CD1c-positive myeloid dendritic cell (primary cell): ENCODE data around the gene INTS15.

Experiments
- DNase-seq: peaks from one replicate; pipeline ENCODE4 v3.0.0-alpha.2; 2016; ENCODE audit errors: extremely low spot score

INTS15 gene

GRCh38 chr7:6589829-6590644 lies at the start of gene INTS15:
Gene INTS15, plus strand, starts transcription at chr7:6590021. Its CDS starts 263 bp downstream, at chr7:6590284.
- peak; percentile 93 for DNase-seq

- no peak for DNase-seq
These were observed 47.5 kb upstream of the INTS15 start for GRCh38 chr7:6542368-6542767.

- peak; percentile 77 for DNase-seq
These were observed 44.3 kb upstream of the INTS15 start for GRCh38 chr7:6545398-6546126.

- DNase-seq = no peak
These were observed 43.1 kb upstream of the INTS15 start for GRCh38 chr7:6546498-6547251.

- DNase-seq = no peak
These were observed 42.4 kb upstream of the INTS15 start for GRCh38 chr7:6547400-6547799.

GRCh38 chr7:6551016-6551511 lies 38.8 kb upstream of the INTS15 start, which contains the start of gene GRID2IP:
Gene GRID2IP, minus strand, starts transcription at chr7:6551461. Its CDS starts 25 bp downstream, at chr7:6551436.
- DNase-seq = no peak

- DNase-seq = peak; percentile 82
These were observed 36.3 kb upstream of the INTS15 start for GRCh38 chr7:6553448-6554044.

- no peak for DNase-seq
These were observed 35.0 kb upstream of the INTS15 start for GRCh38 chr7:6554848-6555247.

GRCh38 chr7:6556196-6556595 lies 33.6 kb upstream of the INTS15 start:
- no peak for DNase-seq

- peak; percentile 78 for DNase-seq
These were observed 31.0 kb upstream of the INTS15 start for GRCh38 chr7:6558837-6559236.

- DNase-seq = no peak
These were observed 29.9 kb upstream of the INTS15 start for GRCh38 chr7:6559896-6560295.

GRCh38 chr7:6562106-6562505 lies 27.7 kb upstream of the INTS15 start:
- DNase-seq = no peak

- DNase-seq = no peak
These were observed 25.7 kb upstream of the INTS15 start for GRCh38 chr7:6563936-6564770.

- DNase-seq = no peak
These were observed 24.2 kb upstream of the INTS15 start for GRCh38 chr7:6565655-6566054.

- no peak for DNase-seq
These were observed 21.9 kb upstream of the INTS15 start for GRCh38 chr7:6567886-6568285.

GRCh38 chr7:6571160-6571779 lies 18.6 kb upstream of the INTS15 start:
- DNase-seq = peak; percentile 30

- DNase-seq = no peak
These were observed 14.4 kb upstream of the INTS15 start for GRCh38 chr7:6575281-6576023.

- DNase-seq = no peak
These were observed 13.6 kb upstream of the INTS15 start for GRCh38 chr7:6576024-6576866.
